Thoracic aorta (tissue), 2 donors: ENCODE measurements around the gene UBA52. TPM values are rescaled to one million over a fixed set of nuclear protein-coding genes. Genes with fewer than 3 reads are reported as not detected.

Source experiments
- ATAC-seq: fragments of 150-250 bp; one replicate; pipeline ENCODE4 v1.8.0; 2017; ENCODE audit warnings: low read depth; ENCODE audit not compliant: insufficient number of reproducible peaks, low FRiP score
- DNase-seq: peaks from one replicate; pipeline ENCODE4 v3.0.0-alpha.2; 2020; ENCODE audit warnings: low spot score
- H3K27ac ChIP-seq, 2 donors: fragments of 200-600 bp; sonication (generic); 1 replicate in 1 of 2; 2 replicates in 1 of 2; pipeline ENCODE4 v1.5.1; 2016; ENCODE audit warnings: mild to moderate bottlenecking in 2 of 2, moderate library complexity in 2 of 2
- H3K27me3 ChIP-seq: fragments of 200-600 bp; sonication (generic); replicated peaks from 2 replicates; pipeline ENCODE4 v1.6.0; 2016; ENCODE audit warnings: mild to moderate bottlenecking; ENCODE audit not compliant: insufficient read depth
- H3K36me3 ChIP-seq: fragments of 200-600 bp; sonication (generic); one replicate; pipeline ENCODE4 v1.5.1; 2016
- H3K4me1 ChIP-seq, 2 donors: fragments of 200-600 bp; sonication (generic); 1 replicate in 1 of 2; 2 replicates in 1 of 2; pipeline versions ENCODE4 v1.5.1 to v1.6.0; 2016; ENCODE audit warnings: low read depth in 2 of 2, mild to moderate bottlenecking in 1 of 2; ENCODE audit not compliant: control insufficient read depth in 1 of 2
- H3K4me3 ChIP-seq: fragments of 200-600 bp; sonication (generic); 2 replicates; pipeline ENCODE4 v1.5.1; 2016; ENCODE audit warnings: mild to moderate bottlenecking
- H3K9me3 ChIP-seq: fragments of 200-600 bp; sonication (generic); 2 replicates; pipeline ENCODE4 v1.5.1; 2016
- total RNA-seq, 2 donors: library from RNA; depleted of rRNA; stranded (reverse); fragments of >200 nt; gene quantifications; one replicate each; pipeline versions ENCODE4 v1.1.0 to v1.2.3, GENCODE V29; 2016
- TF ChIP-seq, protein P1 (sequence below): fragments of 200-600 bp; sonication (generic); IDR thresholded peaks from one replicate; pipeline ENCODE4 v1.5.1; 2019; ENCODE audit warnings: antibody characterized with exemption

Gene UBA52
- total RNA-seq, 2 donors from 2014 or later: 306 to 438 TPM

DNA sequence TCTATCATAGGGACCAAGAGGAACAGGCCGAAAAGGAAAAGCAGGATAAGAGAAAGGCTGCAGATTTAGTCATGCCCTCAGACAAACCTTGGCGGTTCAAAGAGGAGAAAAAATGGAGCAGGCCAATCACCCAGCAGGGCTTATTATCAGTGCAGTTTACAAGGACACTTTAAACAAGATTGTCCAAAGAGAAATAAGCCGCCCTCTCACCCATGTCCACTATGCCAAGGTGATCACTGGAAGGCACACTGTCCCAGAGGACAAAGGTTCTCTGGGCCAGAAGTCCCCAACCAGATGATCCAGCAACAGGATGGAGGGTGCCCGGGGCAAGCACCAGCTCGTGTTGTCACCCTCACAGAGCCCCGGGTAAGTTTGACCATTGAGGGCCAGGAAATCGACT, 8.7 kb downstream of the UBA52 start:
- Histone ChIP-seq H3K27ac (no peak overlapping the region), H3K27me3 (no peaks in the 10 kb centered on the region), H3K4me1 (no peaks in the 10 kb centered on the region), H3K36me3 (peaks cover 14% of the 10 kb centered on the region), H3K4me3 (no peak overlapping the region), H3K9me3 (no peaks in the 10 kb centered on the region)
- DNase-seq (no peak), ATAC-seq (no peak)
- TF ChIP-seq, protein P1, sequence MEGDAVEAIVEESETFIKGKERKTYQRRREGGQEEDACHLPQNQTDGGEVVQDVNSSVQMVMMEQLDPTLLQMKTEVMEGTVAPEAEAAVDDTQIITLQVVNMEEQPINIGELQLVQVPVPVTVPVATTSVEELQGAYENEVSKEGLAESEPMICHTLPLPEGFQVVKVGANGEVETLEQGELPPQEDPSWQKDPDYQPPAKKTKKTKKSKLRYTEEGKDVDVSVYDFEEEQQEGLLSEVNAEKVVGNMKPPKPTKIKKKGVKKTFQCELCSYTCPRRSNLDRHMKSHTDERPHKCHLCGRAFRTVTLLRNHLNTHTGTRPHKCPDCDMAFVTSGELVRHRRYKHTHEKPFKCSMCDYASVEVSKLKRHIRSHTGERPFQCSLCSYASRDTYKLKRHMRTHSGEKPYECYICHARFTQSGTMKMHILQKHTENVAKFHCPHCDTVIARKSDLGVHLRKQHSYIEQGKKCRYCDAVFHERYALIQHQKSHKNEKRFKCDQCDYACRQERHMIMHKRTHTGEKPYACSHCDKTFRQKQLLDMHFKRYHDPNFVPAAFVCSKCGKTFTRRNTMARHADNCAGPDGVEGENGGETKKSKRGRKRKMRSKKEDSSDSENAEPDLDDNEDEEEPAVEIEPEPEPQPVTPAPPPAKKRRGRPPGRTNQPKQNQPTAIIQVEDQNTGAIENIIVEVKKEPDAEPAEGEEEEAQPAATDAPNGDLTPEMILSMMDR: no peak

DNA sequence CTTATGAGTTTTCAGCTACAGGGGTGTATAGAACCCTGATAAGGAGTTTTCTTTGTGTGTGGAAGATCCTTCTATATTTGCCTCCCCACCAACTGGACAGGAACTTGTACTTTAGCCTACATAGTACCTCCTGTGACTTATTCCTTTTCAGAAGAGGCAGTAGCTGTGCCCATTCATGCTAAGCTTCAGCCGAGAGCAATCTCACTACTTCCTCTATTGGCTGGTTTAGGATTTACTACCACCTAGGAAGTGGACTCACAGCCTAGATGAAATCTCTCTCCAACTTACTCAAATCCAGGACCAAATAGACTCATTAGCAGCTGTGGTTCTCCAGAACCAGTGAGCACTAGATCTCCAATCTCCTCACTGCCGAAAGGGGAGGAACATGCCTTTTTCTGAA, 14.6 kb downstream of the UBA52 start:
- ATAC-seq (no peak), DNase-seq (no peak)
- Histone ChIP-seq H3K36me3 (peaks cover 8% of the 10 kb centered on the region), H3K27ac (no peak overlapping the region), H3K27me3 (no peaks in the 10 kb centered on the region), H3K9me3 (no peaks in the 10 kb centered on the region), H3K4me3 (no peak overlapping the region), H3K4me1 (peaks cover 11 to 21% of the 10 kb centered on the region in 2 donors)
- TF ChIP-seq, protein P1: no peak

DNA sequence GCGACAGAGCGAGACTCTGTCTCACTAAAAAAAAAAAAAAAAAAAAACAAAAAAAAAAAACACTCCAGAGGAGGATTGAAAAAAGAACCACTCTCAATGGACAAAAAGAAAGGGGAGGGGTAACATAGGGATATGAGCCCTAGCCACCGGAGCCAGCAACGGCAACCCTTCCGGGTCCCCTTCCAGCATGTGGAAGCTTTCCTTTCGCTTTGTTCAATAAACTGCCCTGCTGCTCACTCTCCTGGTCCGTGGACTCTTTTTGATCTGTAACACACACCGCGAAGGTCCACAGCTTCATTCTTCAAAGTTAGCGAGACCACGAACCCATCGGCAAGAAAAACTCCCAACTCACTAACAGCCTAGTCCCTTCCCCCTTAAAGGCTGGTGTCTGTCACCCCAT, 15.9 kb downstream of the UBA52 start:
- TF ChIP-seq, protein P1: no peak
- Histone ChIP-seq H3K4me1 (peaks cover 11 to 21% of the 10 kb centered on the region in 2 donors), H3K4me3 (no peak overlapping the region), H3K36me3 (peaks cover 8% of the 10 kb centered on the region), H3K27ac (no peak overlapping the region), H3K27me3 (no peaks in the 10 kb centered on the region), H3K9me3 (no peaks in the 10 kb centered on the region)
- DNase-seq (no peak), ATAC-seq (no peak)

DNA sequence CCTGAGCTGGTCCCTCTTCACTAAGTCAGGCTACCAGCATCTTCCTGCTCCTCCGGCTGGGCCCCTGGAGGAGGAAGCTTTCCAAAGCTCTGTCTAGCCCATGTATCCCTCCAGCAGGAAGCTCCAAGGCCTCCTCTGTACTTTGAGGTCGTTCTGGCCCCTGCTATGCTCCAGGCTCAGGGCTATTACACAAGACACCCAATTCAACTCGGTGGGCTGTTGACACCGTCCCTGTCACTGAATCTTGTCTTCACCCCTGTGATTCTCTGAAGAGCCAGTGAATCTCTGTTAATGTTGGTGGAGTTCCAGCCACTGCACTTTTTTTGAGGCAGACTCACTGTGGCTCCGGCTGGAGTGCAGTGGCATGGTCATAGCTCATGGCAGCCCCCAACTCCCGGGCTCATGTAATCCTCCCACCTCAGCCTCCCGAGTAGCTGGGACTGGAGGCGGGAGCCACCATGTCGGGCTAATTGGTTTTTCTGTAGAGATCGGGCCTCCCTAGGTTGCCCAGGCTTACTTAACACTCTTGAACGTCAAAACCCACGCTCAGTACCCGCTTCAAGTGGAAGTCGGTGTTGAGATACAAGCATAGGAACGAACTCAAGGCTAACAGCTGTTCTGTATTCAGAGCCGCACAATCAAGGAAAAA, 16.4 kb downstream of the UBA52 start:
- peak overlapping the region; percentile 89 for H3K4me3 ChIP-seq
- peaks cover 11 to 21% of the 10 kb centered on the region in 2 donors for H3K4me1 ChIP-seq
- H3K36me3 ChIP-seq: peaks cover 8% of the 10 kb centered on the region
- no peaks in the 10 kb centered on the region for H3K9me3 ChIP-seq
- H3K27ac ChIP-seq: peak overlapping the region; percentile 84 to 86
- TF ChIP-seq, protein P1: no peak
- DNase-seq (no peak), ATAC-seq (no peak)
- no peaks in the 10 kb centered on the region for H3K27me3 ChIP-seq

DNA sequence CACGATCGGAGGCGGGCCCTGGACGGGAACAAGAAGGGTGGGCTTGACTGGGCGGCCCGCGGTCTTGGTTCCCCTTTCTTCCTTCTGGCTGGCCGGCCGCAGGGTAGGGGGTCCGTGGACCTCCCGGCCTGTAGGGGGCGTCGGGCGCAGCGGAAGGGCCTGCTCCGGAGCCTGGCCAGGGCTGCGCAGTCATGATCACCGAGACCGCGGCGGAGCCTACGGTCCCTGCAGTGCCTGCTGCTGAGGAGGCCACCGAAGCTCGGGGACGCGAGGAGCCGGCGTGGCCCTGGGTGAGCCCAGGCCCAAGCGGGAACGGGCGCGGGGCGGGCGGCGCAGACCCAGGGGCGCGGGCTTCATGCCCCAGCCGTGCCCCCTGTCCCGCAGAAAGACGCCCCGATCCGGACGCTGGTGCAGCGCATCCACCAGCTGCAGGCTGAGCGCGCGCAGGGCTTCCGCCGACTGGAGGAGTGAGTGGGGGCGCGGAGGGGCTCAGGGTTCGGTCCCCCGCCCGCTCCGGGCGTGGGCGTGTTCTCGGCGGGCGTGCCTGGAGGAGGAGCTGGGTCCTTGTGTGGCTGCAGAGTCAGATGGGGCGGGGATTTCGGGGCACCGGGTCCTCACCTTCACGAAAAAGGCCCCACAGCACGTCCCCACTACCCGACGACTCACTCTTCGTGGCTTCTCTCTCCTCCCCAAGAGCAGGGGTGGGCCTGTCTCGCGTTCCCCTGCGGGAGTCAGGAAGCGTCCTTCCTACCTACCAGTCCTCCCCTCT, 17.1 kb downstream of the UBA52 start, which contains the start of gene REX1BD:
Gene REX1BD (plus strand): TSS at position 188 of the 769 bp plus-strand sequence. CDS start 4 bp downstream, at position 192.
- DNase-seq (peak; percentile 57), ATAC-seq (peak; percentile 19)
- H3K4me3 ChIP-seq: peak within 1 kb of the TSS; percentile 89
- H3K9me3 ChIP-seq: no peaks in the 10 kb centered on the region
- no peaks in the 10 kb centered on the region for H3K27me3 ChIP-seq
- H3K27ac ChIP-seq: peak within 1 kb of the TSS; percentile 84 to 86
- H3K4me1 ChIP-seq: peaks cover 11 to 21% of the 10 kb centered on the region in 2 donors
- TF ChIP-seq, protein P1: peak; percentile 83
- H3K36me3 ChIP-seq: peaks cover 8% of the 10 kb centered on the region
